ENCODE measurements around the gene GOLT1A. TPM values are rescaled to one million over a fixed set of nuclear protein-coding genes. Genes with fewer than 3 reads are reported as not detected.

The GOLT1A gene
- total RNA-seq = not detected in 2 replicates

GRCh38 chr1:204213668-204214662 is at the start of gene GOLT1A:
Gene GOLT1A, minus strand, starts transcription at chr1:204213988. Its CDS starts 82 bp downstream, at chr1:204213906.

GRCh38 chr1:204196068-204196795 is 17.6 kb downstream of the GOLT1A start, which contains the start of gene KISS1:
Gene KISS1, minus strand, starts transcription at chr1:204196491. Its CDS starts 3,615 bp downstream, at chr1:204192876.

GRCh38 chr1:204166219-204166618 is 47.6 kb downstream of the GOLT1A start, which contains the start of gene REN:
Gene REN, minus strand, starts transcription at chr1:204166337. Its CDS starts 44 bp downstream, at chr1:204166293.

GRCh38 chr1:204151552-204152309 is 62.1 kb downstream of the GOLT1A start, which contains the start of gene ETNK2:
Gene ETNK2, minus strand, starts transcription at chr1:204152044. Its CDS starts 192 bp downstream, at chr1:204151852.

Other genes with a start within 250 kb of the GOLT1A start
- 9.2 and 24.3 TPM in 2 replicates for gene SOX13, start 140.9 kb downstream of the GOLT1A start, total RNA-seq
- gene ETNK2, start 61.9 kb downstream of the GOLT1A start, total RNA-seq = 144 and 200 TPM in 2 replicates
- not detected in 2 replicates for gene REN, start 47.7 kb downstream of the GOLT1A start, total RNA-seq
- gene KISS1, start 17.5 kb downstream of the GOLT1A start, total RNA-seq = 3.9 and 331 TPM in 2 replicates
- 22.9 and 24.7 TPM in 2 replicates for gene PLEKHA6, start 145.9 kb upstream of the GOLT1A start, total RNA-seq
- 56.5 and 68.0 TPM in 2 replicates for gene PPP1R15B, start 197.8 kb upstream of the GOLT1A start, total RNA-seq

Data from placental epithelial cell (primary cell).